ENCODE results near the gene GRK5. TPM values are rescaled to one million over a fixed set of nuclear protein-coding genes. Genes with fewer than 3 reads are reported as not detected.

Gene GRK5
- total RNA-seq, 6 experiments from 2014 or later: 5.9 to 11.5 (median 7.9) TPM

- WGBS (ENCODE audit: insufficient coverage, low coverage, low lambda C conversion rate, missing lambda C conversion rate): 92% methylated on average over 8 of the region's 15 CpGs
- H3K4me1 ChIP-seq: no peaks in the 10 kb centered on the region
- no peak overlapping the region for H3K27ac ChIP-seq
- H3K36me3 ChIP-seq: no peaks in the 10 kb centered on the region
- DNase-seq (no peak), ATAC-seq (no peak)
- intact Hi-C loops (cut with DNase I): no loop called here
- no peaks in the 10 kb centered on the region for H3K9me3 ChIP-seq
- no peak overlapping the region for H3K4me3 ChIP-seq
- no peaks in the 10 kb centered on the region for H3K27me3 ChIP-seq
- TF ChIP-seq CTCF (IDR thresholded peaks at IDR 0.05) (no peak), POLR2A (IDR thresholded peaks at IDR 0.05) (no peak)
Observed at GRCh38 chr10:119386666-119387065, 179.3 kb downstream of the GRK5 start.

GRCh38 chr10:119388849-119389345, 181.5 kb downstream of the GRK5 start:
- no peak overlapping the region for H3K4me3 ChIP-seq
- ATAC-seq (no peak), DNase-seq (no peak)
- H3K4me1 ChIP-seq: no peaks in the 10 kb centered on the region
- H3K27ac ChIP-seq: no peak overlapping the region
- H3K36me3 ChIP-seq: no peaks in the 10 kb centered on the region
- no peak for TF ChIP-seq POLR2A (IDR thresholded peaks at IDR 0.05)
- no peak for TF ChIP-seq CTCF (IDR thresholded peaks at IDR 0.05)
- H3K9me3 ChIP-seq: no peaks in the 10 kb centered on the region
- intact Hi-C loops (cut with DNase I): no loop called here
- H3K27me3 ChIP-seq: no peaks in the 10 kb centered on the region
- WGBS (ENCODE audit: insufficient coverage, low coverage, low lambda C conversion rate, missing lambda C conversion rate): 100% methylated on average over 1 of the region's 1 CpG

GRCh38 chr10:119391440-119392251, 184.3 kb downstream of the GRK5 start:
- TF ChIP-seq CTCF (IDR thresholded peaks at IDR 0.05) (no peak), POLR2A (IDR thresholded peaks at IDR 0.05) (no peak)
- intact Hi-C loops (cut with DNase I): no loop called here
- no peaks in the 10 kb centered on the region for H3K27me3 ChIP-seq
- H3K36me3 ChIP-seq: no peaks in the 10 kb centered on the region
- no peak overlapping the region for H3K27ac ChIP-seq
- WGBS (ENCODE audit: insufficient coverage, low coverage, low lambda C conversion rate, missing lambda C conversion rate): 80% methylated on average over 4 of the region's 18 CpGs
- DNase-seq: no peak
- no peaks in the 10 kb centered on the region for H3K9me3 ChIP-seq
- no peak for ATAC-seq
- H3K4me3 ChIP-seq: no peak overlapping the region
- peaks cover 0 to 3% (median 0%) of the 10 kb centered on the region in 4 donors for H3K4me1 ChIP-seq

GRCh38 chr10:119393019-119393418, 185.6 kb downstream of the GRK5 start:
- 76% methylated on average over 10 of the region's 13 CpGs for WGBS (ENCODE audit: insufficient coverage, low coverage, low lambda C conversion rate, missing lambda C conversion rate)
- Histone ChIP-seq H3K27me3 (no peaks in the 10 kb centered on the region), H3K27ac (no peak overlapping the region), H3K4me3 (no peak overlapping the region), H3K9me3 (no peaks in the 10 kb centered on the region), H3K36me3 (no peaks in the 10 kb centered on the region), H3K4me1 (peaks cover 0 to 3% (median 0%) of the 10 kb centered on the region in 4 donors)
- DNase-seq (no peak), ATAC-seq (no peak)
- TF ChIP-seq CTCF (IDR thresholded peaks at IDR 0.05) (no peak), POLR2A (IDR thresholded peaks at IDR 0.05) (no peak)
- intact Hi-C loops (cut with DNase I): no loop called here

Data from right lobe of liver (tissue), 6 donors.